ENCODE results near the gene CCL25. TPM values are rescaled to one million over a fixed set of nuclear protein-coding genes. Genes with fewer than 3 reads are reported as not detected.

Gene CCL25, protein sequence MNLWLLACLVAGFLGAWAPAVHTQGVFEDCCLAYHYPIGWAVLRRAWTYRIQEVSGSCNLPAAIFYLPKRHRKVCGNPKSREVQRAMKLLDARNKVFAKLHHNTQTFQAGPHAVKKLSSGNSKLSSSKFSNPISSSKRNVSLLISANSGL
- 1.9 and 2.4 TPM in 2 replicates for polyA plus RNA-seq
- 0.73 TPM in 1 of 2 replicates, not detected in the other for polyA minus RNA-seq

DNA sequence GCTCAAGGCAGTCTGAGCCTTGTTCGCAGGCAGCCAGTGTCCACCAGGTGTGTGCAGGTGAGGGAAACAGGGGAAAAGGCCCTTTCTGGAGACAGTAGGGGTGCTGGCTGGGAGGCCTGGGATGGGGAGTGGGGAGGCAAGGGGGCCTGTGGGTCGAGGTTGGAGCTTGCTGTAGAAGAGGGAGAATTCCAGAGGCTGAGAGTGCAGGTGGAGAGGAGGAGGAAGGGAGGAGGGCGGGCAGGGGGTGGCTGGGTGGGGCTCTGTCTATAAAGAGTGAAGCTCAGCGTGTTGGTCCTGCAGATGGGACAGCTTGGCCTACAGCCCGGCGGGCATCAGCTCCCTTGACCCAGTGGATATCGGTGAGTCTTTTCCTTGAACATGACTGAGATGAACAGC is at the start of gene CCL25:
Gene CCL25 (plus strand): TSS at position 297 of the 396 bp plus-strand sequence. CDS start 290 bp downstream, outside the sequence.
- Histone ChIP-seq H2AFZ (ENCODE audit: low read depth, low read length) (no peak within 1 kb of the TSS), H3K27ac (ENCODE audit: low read length) (no peak within 1 kb of the TSS), H3K4me2 (ENCODE audit: low read length) (no peak within 1 kb of the TSS), H3K36me3 (ENCODE audit: insufficient read depth, low read length) (no peaks in the 10 kb centered on the region), H3K27me3 (ENCODE audit: insufficient read depth, low read depth, low read length) (peaks cover 3% of the 10 kb centered on the region), H3F3A (ENCODE audit: insufficient read depth, low read length, poor library complexity, severe bottlenecking) (no peaks in the 10 kb centered on the region), H3K9me3 (ENCODE audit: low read length) (no peaks in the 10 kb centered on the region), H3K79me2 (replicated peaks; ENCODE audit: insufficient read depth, low read length) (no peaks in the 10 kb centered on the region), H3K9me2 (ENCODE audit: insufficient read depth, low read length) (no peaks in the 10 kb centered on the region), H4K20me1 (ENCODE audit: insufficient read depth) (no peaks in the 10 kb centered on the region), H3K4me3 (ENCODE audit: low read length) (no peak within 1 kb of the TSS), H3K9ac (ENCODE audit: low read length) (no peak within 1 kb of the TSS)
- TF ChIP-seq SMC3 (conservative IDR thresholded peaks at IDR 0.05; ENCODE audit: poor library complexity), result no peak
- TF ChIP-seq, protein P1, sequence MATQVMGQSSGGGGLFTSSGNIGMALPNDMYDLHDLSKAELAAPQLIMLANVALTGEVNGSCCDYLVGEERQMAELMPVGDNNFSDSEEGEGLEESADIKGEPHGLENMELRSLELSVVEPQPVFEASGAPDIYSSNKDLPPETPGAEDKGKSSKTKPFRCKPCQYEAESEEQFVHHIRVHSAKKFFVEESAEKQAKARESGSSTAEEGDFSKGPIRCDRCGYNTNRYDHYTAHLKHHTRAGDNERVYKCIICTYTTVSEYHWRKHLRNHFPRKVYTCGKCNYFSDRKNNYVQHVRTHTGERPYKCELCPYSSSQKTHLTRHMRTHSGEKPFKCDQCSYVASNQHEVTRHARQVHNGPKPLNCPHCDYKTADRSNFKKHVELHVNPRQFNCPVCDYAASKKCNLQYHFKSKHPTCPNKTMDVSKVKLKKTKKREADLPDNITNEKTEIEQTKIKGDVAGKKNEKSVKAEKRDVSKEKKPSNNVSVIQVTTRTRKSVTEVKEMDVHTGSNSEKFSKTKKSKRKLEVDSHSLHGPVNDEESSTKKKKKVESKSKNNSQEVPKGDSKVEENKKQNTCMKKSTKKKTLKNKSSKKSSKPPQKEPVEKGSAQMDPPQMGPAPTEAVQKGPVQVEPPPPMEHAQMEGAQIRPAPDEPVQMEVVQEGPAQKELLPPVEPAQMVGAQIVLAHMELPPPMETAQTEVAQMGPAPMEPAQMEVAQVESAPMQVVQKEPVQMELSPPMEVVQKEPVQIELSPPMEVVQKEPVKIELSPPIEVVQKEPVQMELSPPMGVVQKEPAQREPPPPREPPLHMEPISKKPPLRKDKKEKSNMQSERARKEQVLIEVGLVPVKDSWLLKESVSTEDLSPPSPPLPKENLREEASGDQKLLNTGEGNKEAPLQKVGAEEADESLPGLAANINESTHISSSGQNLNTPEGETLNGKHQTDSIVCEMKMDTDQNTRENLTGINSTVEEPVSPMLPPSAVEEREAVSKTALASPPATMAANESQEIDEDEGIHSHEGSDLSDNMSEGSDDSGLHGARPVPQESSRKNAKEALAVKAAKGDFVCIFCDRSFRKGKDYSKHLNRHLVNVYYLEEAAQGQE (IDR thresholded peaks at IDR 0.05; ENCODE audit: borderline replicate concordance), result no peak
- TF ChIP-seq TAF1 (IDR thresholded peaks at IDR 0.05; ENCODE audit: low read depth), result no peak
- TF ChIP-seq, protein P2, sequence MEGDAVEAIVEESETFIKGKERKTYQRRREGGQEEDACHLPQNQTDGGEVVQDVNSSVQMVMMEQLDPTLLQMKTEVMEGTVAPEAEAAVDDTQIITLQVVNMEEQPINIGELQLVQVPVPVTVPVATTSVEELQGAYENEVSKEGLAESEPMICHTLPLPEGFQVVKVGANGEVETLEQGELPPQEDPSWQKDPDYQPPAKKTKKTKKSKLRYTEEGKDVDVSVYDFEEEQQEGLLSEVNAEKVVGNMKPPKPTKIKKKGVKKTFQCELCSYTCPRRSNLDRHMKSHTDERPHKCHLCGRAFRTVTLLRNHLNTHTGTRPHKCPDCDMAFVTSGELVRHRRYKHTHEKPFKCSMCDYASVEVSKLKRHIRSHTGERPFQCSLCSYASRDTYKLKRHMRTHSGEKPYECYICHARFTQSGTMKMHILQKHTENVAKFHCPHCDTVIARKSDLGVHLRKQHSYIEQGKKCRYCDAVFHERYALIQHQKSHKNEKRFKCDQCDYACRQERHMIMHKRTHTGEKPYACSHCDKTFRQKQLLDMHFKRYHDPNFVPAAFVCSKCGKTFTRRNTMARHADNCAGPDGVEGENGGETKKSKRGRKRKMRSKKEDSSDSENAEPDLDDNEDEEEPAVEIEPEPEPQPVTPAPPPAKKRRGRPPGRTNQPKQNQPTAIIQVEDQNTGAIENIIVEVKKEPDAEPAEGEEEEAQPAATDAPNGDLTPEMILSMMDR (IDR thresholded peaks at IDR 0.05; ENCODE audit: poor library complexity, severe bottlenecking), result no peak
- TF ChIP-seq RAD21 (conservative IDR thresholded peaks at IDR 0.05), result no peak
- no peak for TF ChIP-seq MXI1 (conservative IDR thresholded peaks at IDR 0.05; ENCODE audit: poor library complexity, severe bottlenecking)
- TF ChIP-seq EZH2 (IDR thresholded peaks at IDR 0.05; ENCODE audit: borderline replicate concordance, insufficient read depth, low read length, poor library complexity, severe bottlenecking), result no peak
- no peak for TF ChIP-seq POLR2AphosphoS5 (IDR thresholded peaks at IDR 0.05)
- no peak for TF ChIP-seq EP300 (conservative IDR thresholded peaks at IDR 0.05; ENCODE audit: poor library complexity, severe bottlenecking)

DNA sequence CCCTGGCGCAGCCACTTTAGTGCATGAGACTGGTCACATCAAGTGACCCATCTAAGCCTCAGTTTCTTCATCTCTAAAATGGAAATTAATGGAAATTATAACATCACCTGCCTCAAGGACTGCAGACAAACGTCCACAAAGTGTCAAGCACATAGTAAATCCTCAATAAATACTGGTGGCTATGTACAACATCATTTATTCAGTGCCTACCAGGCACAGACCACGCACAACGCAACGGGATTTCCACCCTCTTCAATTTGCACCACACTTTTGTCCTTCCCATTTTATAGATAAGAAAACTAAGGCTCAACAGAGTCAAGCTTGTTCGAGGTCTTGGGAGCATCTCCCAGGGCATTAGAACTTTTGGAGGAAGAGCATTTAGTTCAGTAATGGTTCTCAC is 48.6 kb upstream of the CCL25 start:
- H3K9me3 ChIP-seq (ENCODE audit: low read length), result no peaks in the 10 kb centered on the region
- H4K20me1 ChIP-seq (ENCODE audit: insufficient read depth), result peaks cover 21% of the 10 kb centered on the region
- H3K36me3 ChIP-seq (ENCODE audit: insufficient read depth, low read length), result no peaks in the 10 kb centered on the region
- H3K9me2 ChIP-seq (ENCODE audit: insufficient read depth, low read length), result no peaks in the 10 kb centered on the region
- no peak overlapping the region for H2AFZ ChIP-seq (ENCODE audit: low read depth, low read length)
- H3K4me2 ChIP-seq (ENCODE audit: low read length), result peak overlapping the region; percentile 80
- peaks cover 61% of the 10 kb centered on the region for H3K79me2 ChIP-seq (replicated peaks; ENCODE audit: insufficient read depth, low read length)
- H3K27ac ChIP-seq (ENCODE audit: low read length), result peak overlapping the region; percentile 82
- TF ChIP-seq MXI1 (conservative IDR thresholded peaks at IDR 0.05; ENCODE audit: poor library complexity, severe bottlenecking), result no peak
- TF ChIP-seq TAF1 (IDR thresholded peaks at IDR 0.05; ENCODE audit: low read depth), result no peak
- TF ChIP-seq, protein P2 (IDR thresholded peaks at IDR 0.05; ENCODE audit: poor library complexity, severe bottlenecking), result no peak
- no peak for TF ChIP-seq EP300 (conservative IDR thresholded peaks at IDR 0.05; ENCODE audit: poor library complexity, severe bottlenecking)
- TF ChIP-seq POLR2AphosphoS5 (IDR thresholded peaks at IDR 0.05), result no peak
- TF ChIP-seq SMC3 (conservative IDR thresholded peaks at IDR 0.05; ENCODE audit: poor library complexity), result no peak
- peak overlapping the region; percentile 94 for H3K4me3 ChIP-seq (ENCODE audit: low read length)
- no peaks in the 10 kb centered on the region for H3K27me3 ChIP-seq (ENCODE audit: insufficient read depth, low read depth, low read length)
- peak overlapping the region; percentile 84 for H3K9ac ChIP-seq (ENCODE audit: low read length)
- no peaks in the 10 kb centered on the region for H3F3A ChIP-seq (ENCODE audit: insufficient read depth, low read length, poor library complexity, severe bottlenecking)
